ENCODE measurements around the gene FOXI1.

DNA sequence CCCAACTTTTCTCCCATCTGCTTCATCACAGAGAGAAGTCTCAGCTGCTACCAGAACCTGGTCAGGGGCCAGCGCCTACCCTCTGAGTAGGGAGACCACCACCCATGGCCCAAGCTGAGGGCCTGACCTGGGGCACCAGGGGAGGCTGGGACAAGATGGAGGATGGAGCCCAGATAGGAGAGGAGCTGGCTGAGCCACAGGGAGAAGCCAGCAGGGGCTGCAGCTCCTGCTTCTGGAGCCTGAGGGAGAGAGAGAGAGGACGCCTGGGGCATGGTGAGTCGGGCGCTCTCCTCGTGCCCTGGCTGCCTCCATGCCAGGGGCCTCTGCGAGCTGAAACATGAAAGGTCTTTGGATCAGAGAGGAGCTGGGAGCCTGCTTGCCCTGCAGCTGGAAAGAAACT lies 1.4 kb upstream of the FOXI1 start:
- TF ChIP-seq EZH2 (IDR thresholded peaks at IDR 0.05; ENCODE audit: insufficient read depth, poor library complexity, severe bottlenecking): no peak
- TF ChIP-seq EZH2phosphoT487 (IDR thresholded peaks at IDR 0.05; ENCODE audit: insufficient read depth, low read depth): no peak
